ENCODE results near the gene RHBDD1. TPM values are rescaled to one million over a fixed set of nuclear protein-coding genes. Genes with fewer than 3 reads are reported as not detected.

The RHBDD1 gene
- total and polyA plus RNA-seq, 2 donors (not counting 3 experiments of a cell fraction or from before 2014, with no cell fraction given), result 6.8 to 19.4 TPM

- H3K9me3 ChIP-seq (replicated peaks; ENCODE audit: control insufficient read depth, insufficient read depth, low read length), result no peaks in the 10 kb centered on the region
- no peak overlapping the region for H3K4me3 ChIP-seq (replicated peaks in 1 of 3; ENCODE audit: insufficient read depth in 1 of 3, low read depth in 1 of 3, low read length in 3 of 3)
- no peaks in the 10 kb centered on the region for H3K79me2 ChIP-seq (ENCODE audit: control insufficient read depth, insufficient read depth, low read length)
- intact Hi-C loops (cut with micrococcal nuclease) (no loop called here), dilution Hi-C loops (cut with MboI; ENCODE audit: extremely low pct_ligation_motif_present, low sequenced_read_pairs) (no loop called here)
- FAIRE-seq (no peak), DNase-seq (ENCODE audit: low read depth, low spot score) (no peak)
- H4K20me1 ChIP-seq (replicated peaks; ENCODE audit: control insufficient read depth, extremely low read depth, insufficient read depth, low read length), result no peaks in the 10 kb centered on the region
- CTCF ChIA-PET, result interaction anchor here (2.1 kb wide), 1 partner anchor 13 kb away, joined by 4 read pairs; no protein-coding TSS in a partner anchor
- no peak overlapping the region for H3K4me2 ChIP-seq (ENCODE audit: insufficient read depth, low read length)
- no TSS peak for BruUV-seq (replicated peaks)
- no peaks in the 10 kb centered on the region for H3K9me1 ChIP-seq (replicated peaks; ENCODE audit: control insufficient read depth, extremely low read depth, insufficient read depth, low read length)
- no peaks in the 10 kb centered on the region for H3K36me3 ChIP-seq (ENCODE audit: control insufficient read depth in 2 of 2, extremely low read depth in 1 of 2, insufficient read depth in 2 of 2, low read length in 2 of 2)
- H3K9ac ChIP-seq (replicated peaks; ENCODE audit: extremely low read depth, insufficient read depth, low read length), result no peak overlapping the region
- no peaks in the 10 kb centered on the region for H3K4me1 ChIP-seq (ENCODE audit: control insufficient read depth, extremely low read depth, insufficient read depth, low read length)
- POLR2A ChIA-PET, result no interaction called here
- H3K27me3 ChIP-seq (ENCODE audit: control insufficient read depth in 2 of 2, insufficient read depth in 2 of 2, low read length in 2 of 2), result no peaks in the 10 kb centered on the region
- TF ChIP-seq POLR2AphosphoS5 (IDR thresholded peaks at IDR 0.05; ENCODE audit: insufficient read depth, low read depth, low read length) (no peak), FOS (IDR thresholded peaks at IDR 0.05; ENCODE audit: borderline replicate concordance, insufficient read depth, low read length) (no peak), CTCF (IDR thresholded peaks at IDR 0.05; ENCODE audit: extremely low read depth in 1 of 2, insufficient read depth in 1 of 2, low read depth in 1 of 2, low read length in 2 of 2) (no peak), GATA2 (IDR thresholded peaks at IDR 0.05; ENCODE audit: insufficient read depth, insufficient read length, low read depth, low read length) (no peak), MAX (IDR thresholded peaks at IDR 0.05; ENCODE audit: insufficient read depth, insufficient read length) (no peak), POLR2A (IDR thresholded peaks at IDR 0.05; ENCODE audit: low read depth, low read length) (no peak), EZH2 (IDR thresholded peaks at IDR 0.05; ENCODE audit: borderline replicate concordance, low read depth, low read length, severe bottlenecking) (no peak), MYC (IDR thresholded peaks at IDR 0.05; ENCODE audit: low read depth, low read length) (no peak), JUN (IDR thresholded peaks at IDR 0.05; ENCODE audit: borderline replicate concordance, insufficient read depth, insufficient read length, low read depth) (no peak)
- H3K27ac ChIP-seq (ENCODE audit: insufficient read depth, low read depth, low read length), result no peak overlapping the region
- no peak overlapping the region for H2AFZ ChIP-seq (ENCODE audit: low read depth, low read length)
Measured at GRCh38 chr2:226891780-226892590, 56.1 kb downstream of the RHBDD1 start.
